ENCODE results near the gene ACSL5. TPM values are rescaled to one million over a fixed set of nuclear protein-coding genes. Genes with fewer than 3 reads are reported as not detected.

Gene ACSL5
- polyA plus RNA-seq, 1 of the 3 experiments (the other 2 are of a cell fraction) = 0.08 TPM

DNA sequence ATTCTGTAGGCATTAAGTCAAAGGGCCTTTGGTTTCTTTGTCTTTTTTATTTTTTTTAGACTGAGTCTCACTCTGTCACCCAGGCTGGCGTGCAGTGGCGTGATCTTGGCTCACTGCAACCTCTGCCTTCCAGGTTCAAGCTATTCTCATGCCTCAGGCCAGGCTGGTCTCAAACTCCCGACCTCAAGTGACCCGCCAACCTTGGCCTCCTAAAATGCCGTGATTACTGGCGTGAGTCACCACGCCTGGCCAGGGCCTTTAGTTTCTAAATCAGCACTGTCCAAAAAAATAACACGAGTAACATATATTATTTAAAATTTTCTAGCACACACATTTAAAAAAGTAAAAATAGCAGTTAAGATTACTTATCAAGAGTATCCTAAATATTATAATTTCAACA is 11.1 kb upstream of the ACSL5 start:
- no peaks in the 10 kb centered on the region for H3K27me3 ChIP-seq (ENCODE audit: insufficient read depth)
- H3K9ac ChIP-seq = no peak overlapping the region
- TF ChIP-seq, protein P1, sequence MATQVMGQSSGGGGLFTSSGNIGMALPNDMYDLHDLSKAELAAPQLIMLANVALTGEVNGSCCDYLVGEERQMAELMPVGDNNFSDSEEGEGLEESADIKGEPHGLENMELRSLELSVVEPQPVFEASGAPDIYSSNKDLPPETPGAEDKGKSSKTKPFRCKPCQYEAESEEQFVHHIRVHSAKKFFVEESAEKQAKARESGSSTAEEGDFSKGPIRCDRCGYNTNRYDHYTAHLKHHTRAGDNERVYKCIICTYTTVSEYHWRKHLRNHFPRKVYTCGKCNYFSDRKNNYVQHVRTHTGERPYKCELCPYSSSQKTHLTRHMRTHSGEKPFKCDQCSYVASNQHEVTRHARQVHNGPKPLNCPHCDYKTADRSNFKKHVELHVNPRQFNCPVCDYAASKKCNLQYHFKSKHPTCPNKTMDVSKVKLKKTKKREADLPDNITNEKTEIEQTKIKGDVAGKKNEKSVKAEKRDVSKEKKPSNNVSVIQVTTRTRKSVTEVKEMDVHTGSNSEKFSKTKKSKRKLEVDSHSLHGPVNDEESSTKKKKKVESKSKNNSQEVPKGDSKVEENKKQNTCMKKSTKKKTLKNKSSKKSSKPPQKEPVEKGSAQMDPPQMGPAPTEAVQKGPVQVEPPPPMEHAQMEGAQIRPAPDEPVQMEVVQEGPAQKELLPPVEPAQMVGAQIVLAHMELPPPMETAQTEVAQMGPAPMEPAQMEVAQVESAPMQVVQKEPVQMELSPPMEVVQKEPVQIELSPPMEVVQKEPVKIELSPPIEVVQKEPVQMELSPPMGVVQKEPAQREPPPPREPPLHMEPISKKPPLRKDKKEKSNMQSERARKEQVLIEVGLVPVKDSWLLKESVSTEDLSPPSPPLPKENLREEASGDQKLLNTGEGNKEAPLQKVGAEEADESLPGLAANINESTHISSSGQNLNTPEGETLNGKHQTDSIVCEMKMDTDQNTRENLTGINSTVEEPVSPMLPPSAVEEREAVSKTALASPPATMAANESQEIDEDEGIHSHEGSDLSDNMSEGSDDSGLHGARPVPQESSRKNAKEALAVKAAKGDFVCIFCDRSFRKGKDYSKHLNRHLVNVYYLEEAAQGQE (IDR thresholded peaks at IDR 0.05; ENCODE audit: low read depth, low read length) = no peak
- TF ChIP-seq FOSL2 (IDR thresholded peaks at IDR 0.05; ENCODE audit: borderline replicate concordance, low read depth) = no peak
- TF ChIP-seq TCF12 (IDR thresholded peaks at IDR 0.05) = no peak
- TF ChIP-seq FOXJ3 (CRISPR knock-in tag; IDR thresholded peaks at IDR 0.05) = no peak
- TF ChIP-seq FOXM1 (IDR thresholded peaks at IDR 0.05; ENCODE audit: low read depth) = no peak
- TF ChIP-seq GATA2 (CRISPR knock-in tag; IDR thresholded peaks at IDR 0.05) = no peak
- TF ChIP-seq GABPA (IDR thresholded peaks at IDR 0.05; ENCODE audit: low read depth) = no peak
- TF ChIP-seq, protein P2, sequence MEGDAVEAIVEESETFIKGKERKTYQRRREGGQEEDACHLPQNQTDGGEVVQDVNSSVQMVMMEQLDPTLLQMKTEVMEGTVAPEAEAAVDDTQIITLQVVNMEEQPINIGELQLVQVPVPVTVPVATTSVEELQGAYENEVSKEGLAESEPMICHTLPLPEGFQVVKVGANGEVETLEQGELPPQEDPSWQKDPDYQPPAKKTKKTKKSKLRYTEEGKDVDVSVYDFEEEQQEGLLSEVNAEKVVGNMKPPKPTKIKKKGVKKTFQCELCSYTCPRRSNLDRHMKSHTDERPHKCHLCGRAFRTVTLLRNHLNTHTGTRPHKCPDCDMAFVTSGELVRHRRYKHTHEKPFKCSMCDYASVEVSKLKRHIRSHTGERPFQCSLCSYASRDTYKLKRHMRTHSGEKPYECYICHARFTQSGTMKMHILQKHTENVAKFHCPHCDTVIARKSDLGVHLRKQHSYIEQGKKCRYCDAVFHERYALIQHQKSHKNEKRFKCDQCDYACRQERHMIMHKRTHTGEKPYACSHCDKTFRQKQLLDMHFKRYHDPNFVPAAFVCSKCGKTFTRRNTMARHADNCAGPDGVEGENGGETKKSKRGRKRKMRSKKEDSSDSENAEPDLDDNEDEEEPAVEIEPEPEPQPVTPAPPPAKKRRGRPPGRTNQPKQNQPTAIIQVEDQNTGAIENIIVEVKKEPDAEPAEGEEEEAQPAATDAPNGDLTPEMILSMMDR (IDR thresholded peaks at IDR 0.05) = no peak
- TF ChIP-seq YY1 (IDR thresholded peaks at IDR 0.05; ENCODE audit: low read depth) = no peak
- no peak for TF ChIP-seq NFIC (IDR thresholded peaks at IDR 0.05; ENCODE audit: borderline replicate concordance)
- TF ChIP-seq, protein P3, sequence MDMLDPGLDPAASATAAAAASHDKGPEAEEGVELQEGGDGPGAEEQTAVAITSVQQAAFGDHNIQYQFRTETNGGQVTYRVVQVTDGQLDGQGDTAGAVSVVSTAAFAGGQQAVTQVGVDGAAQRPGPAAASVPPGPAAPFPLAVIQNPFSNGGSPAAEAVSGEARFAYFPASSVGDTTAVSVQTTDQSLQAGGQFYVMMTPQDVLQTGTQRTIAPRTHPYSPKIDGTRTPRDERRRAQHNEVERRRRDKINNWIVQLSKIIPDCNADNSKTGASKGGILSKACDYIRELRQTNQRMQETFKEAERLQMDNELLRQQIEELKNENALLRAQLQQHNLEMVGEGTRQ (IDR thresholded peaks at IDR 0.05; ENCODE audit: borderline replicate concordance, low read depth, low read length) = no peak
- TF ChIP-seq RXRA (IDR thresholded peaks at IDR 0.05; ENCODE audit: borderline replicate concordance, low read depth) = no peak
- TF ChIP-seq CHD2 (IDR thresholded peaks at IDR 0.05; ENCODE audit: low read length, partially characterized antibody) = no peak
- H3K4me2 ChIP-seq = no peak overlapping the region
- CTCF ChIA-PET = no interaction called here
- 64% methylated on average over 8 of the region's 8 CpGs for WGBS (ENCODE audit: low lambda C conversion rate)
- no peak overlapping the region for H3K27ac ChIP-seq (ENCODE audit: low read depth in 2 of 2, low read length in 1 of 2)
- no peak for DNase-seq
- no peaks in the 10 kb centered on the region for H3K9me2 ChIP-seq
- no peaks in the 10 kb centered on the region for H4K20me1 ChIP-seq (ENCODE audit: insufficient read depth)
- no peaks in the 10 kb centered on the region; a peak in 2 of 4 replicates for H3K4me1 ChIP-seq (ENCODE audit: control insufficient read depth in 1 of 2, insufficient read depth in 2 of 2, low read depth in 1 of 2, low read length in 1 of 2)
- H3K9me3 ChIP-seq = no peaks in the 10 kb centered on the region
- H3K4me3 ChIP-seq (ENCODE audit: low read depth in 2 of 2, low read length in 1 of 2) = no peak overlapping the region
- no peaks in the 10 kb centered on the region for H3K36me3 ChIP-seq (replicated peaks in 1 of 2; ENCODE audit: control insufficient read depth in 1 of 2, insufficient read depth in 2 of 2, low read length in 1 of 2)
- POLR2A ChIA-PET = no interaction called here
- H2AFZ ChIP-seq (ENCODE audit: low read depth) = no peak overlapping the region
- H3F3A ChIP-seq (replicated peaks; ENCODE audit: insufficient read depth) = no peaks in the 10 kb centered on the region
- no peaks in the 10 kb centered on the region for H3K79me2 ChIP-seq (ENCODE audit: insufficient read depth)
